ENCODE data around the gene SMARCC2.
"Not testable (repeated sequence)": the region's sequence is repeated elsewhere in the genome, so short reads cannot be mapped to it uniquely, and the experiment has no call there.

Gene SMARCC2

DNA sequence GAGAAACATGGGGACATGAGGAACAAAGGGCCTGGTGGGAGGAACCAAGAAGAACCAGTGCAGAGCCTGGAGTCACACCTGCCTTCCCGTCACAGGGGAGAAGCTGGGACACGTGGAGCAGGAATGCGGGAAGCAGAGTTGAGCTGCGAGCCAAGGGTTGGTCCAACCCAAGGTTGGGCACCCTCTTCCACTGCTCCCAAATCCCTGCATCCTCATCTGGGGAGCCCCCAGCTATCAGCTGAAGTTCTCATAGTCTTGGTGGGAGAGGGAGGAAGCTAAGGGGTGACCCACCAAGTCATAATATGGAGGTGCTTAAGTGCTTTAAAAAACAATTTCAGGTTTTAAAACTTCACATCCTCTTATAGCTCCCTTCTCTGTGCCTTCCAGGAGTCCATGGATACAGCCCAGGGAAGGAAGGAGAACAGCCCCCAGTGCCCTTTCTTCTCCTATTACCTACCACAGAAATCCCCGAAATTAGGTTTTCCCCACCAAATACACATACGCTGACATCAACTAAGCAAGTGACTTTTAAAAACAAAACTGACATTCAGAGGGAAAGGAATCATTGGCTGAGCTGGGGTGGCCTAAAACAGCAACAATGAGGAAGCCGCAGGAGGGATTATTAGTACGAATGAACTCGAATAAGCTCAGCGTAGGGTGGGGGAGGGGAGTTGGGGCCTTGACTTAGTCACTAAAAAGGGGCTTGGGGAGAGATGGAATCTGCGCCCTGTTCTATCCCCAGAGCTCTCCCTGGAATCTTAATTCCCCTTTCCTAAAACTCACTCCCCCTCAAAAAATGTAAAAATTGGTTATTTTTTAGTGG lies 26.6 kb downstream of the SMARCC2 start:
- DNase-seq: no peak

DNA sequence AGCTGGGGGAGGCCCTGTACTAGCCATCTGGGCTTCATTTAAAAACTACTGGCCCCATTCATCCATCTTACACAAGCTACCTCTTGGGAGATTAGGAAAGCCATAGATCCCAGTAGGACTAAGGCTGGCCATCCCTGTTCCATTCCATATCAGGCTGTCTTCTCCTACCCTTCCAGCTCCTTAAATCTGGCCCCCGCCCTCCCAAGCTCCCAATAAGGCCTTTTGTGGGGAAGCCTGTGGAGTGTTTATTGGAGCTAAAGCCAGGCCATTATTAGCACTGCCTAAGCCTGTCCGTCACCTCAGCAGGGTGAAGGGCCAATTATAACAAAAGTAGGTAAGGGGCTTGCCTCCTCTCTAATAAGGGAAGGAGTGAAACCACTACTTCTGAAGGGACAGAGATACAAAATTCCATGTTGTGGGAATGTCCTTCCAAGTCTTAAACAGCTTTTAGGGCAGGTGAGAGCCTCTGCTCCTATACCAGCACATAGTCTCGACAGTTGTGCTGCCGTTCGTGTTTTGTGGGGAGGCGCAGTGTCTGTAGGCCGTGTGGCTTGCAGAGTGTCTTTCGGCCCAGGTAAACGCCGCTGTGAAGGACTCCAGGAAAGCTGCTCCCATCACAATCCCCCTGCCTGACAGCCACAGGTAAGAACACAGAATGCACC lies 27.5 kb downstream of the SMARCC2 start:
- no peak for DNase-seq

DNA sequence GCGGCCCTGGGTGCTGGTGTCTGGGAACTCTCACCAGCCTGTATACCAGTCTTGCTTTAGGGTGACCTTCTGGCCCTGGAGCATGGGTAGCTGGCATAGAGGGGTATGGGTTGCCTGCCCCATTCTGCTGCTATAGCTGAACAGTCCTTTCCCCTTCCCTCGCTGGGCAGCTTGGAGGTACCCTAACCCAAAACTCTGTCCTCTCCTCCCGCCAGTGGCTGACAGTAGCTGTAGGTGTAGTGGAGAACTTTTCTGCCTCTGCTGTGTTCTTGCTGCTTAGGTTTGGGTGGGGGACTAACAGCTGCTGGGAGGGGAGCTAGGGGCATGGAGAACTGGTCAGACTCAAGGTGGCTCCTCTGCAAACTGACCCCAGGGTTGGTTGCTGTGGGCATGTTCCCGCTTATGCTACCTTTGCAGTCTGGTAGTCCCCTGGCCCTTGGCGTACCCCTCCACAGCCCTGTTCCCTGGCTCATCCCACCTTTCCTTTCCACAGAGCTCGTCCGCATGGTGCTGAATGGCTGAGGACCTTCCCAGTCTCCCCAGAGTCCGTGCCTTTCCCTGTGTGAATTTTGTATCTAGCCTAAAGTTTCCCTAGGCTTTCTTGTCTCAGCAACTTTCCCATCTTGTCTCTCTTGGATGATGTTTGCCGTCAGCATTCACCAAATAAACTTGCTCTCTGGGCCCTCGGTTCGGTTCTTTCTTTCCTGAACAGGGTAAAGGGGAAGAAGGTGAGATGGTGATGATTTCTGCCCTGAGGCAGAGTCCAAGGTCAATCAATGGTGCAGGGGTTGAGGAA lies 28.2 kb downstream of the SMARCC2 start:
- no peak for DNase-seq

DNA sequence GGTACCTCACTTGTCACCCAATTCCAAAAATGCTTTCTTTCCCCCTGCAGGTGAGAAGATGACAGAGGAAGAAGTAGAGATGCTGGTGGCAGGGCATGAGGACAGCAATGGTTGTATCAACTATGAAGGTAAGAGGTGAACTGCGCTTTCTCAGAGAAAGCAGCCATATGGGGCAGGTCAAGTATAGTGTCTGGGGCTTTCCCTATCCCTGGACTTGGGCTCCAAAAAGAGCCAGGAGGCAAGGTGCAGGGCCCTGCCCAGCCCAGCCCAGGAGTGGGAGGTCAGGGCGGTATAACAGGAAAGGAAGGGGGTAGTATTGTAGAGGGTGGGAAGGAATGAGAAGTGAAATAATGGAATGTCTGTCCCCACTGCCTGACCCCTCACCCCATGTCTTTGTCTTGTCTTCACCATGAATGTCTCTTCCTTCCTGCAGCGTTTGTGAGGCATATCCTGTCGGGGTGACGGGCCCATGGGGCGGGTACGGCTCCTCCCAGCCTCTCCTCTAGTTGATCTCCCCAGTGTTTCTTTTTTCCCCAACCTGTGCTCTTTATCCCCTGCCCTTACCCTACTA lies 29.0 kb downstream of the SMARCC2 start:
- no peak for DNase-seq

DNA sequence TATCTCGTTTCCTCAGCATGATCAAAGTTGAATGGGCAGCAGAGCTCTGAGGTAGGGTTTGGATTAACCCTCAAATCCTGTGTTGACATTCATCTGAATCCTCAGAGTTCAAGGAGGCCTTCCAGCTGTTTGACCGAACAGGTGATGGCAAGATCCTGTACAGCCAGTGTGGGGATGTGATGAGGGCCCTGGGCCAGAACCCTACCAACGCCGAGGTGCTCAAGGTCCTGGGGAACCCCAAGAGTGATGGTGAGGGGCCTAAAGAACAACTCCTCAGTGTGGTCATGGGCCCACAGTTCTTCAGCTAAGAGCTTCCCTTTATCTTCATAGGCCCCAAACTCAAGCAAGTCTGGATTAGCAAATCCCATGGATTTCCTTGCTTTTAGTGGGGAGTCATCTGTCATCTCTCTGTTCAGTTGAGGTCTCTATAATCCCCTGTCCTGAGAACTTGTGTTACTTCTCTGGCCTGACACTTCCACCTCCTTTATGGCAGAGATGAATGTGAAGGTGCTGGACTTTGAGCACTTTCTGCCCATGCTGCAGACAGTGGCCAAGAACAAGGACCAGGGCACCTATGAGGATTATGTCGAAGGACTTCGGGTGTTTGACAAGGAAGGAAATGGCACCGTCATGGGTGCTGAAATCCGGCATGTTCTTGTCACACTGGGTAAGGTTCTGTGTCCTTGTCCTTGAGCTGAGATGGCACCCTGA lies 29.6 kb downstream of the SMARCC2 start:
- DNase-seq: no peak

DNA sequence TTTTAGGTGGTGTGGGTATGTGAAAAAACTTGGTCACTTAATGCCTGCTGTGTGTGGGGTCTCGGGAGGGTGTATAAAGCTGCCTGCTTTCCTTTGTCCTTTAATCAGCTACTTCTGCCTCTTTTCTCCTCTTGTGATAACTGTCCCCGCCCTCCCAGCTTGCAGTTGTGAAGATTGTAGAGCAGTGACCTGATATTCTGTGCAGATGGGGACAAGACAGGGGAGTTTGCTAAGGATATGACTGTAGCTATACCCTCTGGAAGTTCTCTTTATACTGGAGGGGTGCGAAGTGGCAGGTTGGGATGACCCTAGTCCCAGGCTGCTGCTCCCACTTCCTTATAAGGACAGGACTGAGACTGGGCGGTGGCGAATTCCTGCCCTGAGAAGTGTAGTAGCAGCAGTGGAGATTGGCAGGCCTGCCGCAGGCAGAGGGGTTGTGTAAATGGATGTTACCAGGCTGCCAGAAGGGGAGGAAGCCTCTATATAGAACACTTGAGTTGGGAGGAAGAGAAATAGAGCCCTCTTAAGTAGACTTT lies 30.3 kb downstream of the SMARCC2 start:
- no peak for DNase-seq

DNA sequence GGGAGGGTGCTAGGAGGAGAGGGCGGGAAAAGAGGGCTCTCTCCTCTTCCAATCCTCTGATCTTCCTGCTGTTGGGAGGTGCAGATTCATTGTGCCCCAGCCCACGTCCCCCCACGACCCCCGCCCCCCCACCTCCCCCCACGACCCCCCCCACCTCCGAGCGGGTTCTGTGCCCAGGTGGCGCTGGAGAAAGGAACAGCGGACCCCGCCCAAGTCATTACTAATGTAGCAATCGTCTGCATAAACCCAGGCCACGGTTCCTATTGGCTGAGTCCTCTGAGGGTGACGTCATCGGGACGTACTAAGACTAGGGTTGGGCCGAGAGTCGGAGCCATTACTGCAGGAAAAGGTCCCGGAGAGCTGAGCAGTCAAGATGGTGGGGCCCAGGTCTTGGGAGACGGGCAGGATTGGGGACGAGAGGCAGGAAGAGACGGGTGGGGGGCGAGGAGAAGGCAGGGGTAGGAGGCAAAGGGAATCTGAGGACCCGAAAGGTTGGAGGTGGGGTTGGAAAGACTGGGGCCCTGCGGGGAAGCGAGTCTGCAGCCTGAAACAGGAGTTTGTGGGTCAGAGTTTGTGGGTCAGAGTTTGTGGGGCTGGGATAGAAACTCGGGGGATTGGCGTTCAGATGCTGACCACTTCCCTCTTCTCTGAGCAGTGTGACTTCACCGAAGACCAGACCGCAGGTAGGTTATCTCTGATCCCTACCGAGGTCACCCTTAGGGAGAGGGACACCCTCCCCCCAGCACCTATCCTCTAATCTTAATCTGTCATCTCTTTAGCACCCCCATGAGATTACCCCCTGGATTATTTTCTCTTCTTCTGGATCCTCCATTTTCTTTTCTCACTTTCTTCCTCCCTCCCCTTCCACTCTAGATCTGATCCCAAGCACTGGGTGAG lies 31.0 kb downstream of the SMARCC2 start, which contains the start of gene MYL6:
Gene MYL6, plus strand, starts transcription at position 331 of the 897 bp plus-strand sequence. Its CDS starts 43 bp downstream, at position 374.
- peak; percentile 94 for DNase-seq

DNA sequence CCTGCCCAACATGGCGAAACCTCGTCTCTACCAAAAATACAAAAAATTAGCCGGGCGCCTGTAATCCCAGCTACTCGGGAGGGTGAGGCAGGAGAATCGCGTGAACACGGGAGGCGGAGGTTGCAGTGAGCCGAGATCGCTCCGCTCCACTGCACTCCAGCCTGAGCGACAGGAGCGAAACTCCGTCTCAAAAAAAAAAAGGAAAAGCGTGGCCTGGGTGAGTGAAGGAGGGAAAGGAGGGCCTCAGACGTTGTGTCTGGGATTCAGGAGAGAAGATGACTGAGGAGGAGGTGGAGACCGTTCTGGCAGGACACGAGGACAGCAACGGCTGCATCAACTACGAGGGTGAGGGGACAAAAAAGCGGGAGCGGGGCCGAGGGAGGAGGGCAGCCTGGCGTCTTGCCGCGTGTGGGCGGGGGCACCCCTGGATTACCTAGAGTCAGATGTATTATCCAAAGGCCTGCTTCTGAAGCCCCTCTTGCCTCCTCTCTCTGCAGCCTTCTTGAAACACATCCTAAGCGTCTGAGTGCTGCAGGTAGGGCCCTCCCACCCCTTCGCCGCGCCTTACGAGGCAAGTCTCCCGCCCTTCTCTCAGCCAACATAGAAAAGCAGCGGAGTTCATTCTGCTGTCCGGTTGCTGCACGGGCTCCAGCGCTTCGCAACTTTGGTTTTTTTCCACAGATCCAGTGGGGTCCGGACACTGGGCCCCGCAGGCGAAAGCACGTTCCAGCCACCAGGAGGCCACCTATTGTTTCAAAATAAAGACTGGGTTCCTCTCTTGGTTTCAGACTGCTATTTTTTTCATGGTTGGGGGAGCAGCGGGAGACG lies 31.9 kb downstream of the SMARCC2 start:
- peak; percentile 74 for DNase-seq

DNA sequence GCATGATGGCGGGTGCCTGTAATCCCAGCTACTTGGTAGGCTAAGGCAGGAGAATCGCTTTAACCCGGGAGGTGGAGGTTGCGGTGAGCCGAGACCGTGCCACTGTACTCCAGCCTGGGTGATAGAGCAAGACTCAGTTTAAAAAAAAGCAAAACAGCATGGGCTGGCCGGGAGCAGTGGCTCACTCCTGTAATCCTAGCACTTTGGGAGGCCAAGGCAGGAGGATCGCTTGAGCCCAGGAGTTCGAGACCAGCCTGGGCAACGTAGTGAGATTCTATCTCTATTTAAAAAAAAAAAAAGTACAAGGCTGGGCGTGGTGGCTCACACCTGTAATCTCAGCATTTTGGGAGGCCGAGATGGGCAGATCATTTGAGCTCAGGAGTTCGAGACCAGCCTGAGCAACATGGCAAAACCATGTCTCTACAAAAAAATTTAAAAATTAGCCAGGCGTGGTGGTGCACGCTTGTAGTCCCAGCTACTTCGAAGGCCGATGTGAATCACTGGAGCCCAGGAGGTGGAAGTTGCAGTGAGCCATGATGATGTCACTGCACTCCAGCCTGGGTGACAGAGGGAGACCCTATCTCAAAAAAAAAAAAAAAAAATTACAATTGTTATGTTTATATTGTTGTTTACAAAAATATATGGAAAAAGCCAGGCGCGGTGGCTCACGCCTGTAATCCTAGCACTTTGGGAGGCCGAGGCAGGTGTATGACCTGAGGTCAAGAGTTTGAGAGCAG lies 32.7 kb downstream of the SMARCC2 start:
- DNase-seq: not testable (repeated sequence)

DNA sequence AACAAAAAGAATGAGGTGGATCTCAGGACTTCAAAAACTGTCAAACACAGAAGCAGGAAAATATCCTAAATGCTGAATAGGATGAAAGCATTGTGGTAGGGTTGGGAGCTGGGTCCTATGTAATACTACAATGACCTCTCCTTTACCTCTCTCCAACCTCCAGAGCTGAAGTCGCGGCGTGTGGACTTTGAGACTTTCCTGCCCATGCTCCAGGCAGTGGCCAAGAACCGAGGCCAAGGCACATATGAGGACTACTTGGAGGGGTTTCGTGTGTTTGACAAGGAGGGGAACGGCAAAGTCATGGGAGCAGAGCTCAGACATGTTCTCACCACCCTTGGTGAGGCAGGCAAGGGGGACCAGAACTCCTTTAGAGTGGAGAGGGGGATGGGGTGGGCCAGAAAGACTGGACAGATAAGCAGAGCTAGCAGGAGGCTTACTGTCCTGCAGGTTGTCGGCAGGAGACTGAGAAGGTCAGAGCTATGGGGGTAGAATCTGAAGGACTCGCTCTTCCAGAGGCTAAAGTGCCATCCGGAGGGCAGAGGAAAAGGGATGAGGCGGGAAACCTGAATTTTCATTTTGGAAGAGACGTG lies 33.9 kb downstream of the SMARCC2 start:
- no peak for DNase-seq

DNA sequence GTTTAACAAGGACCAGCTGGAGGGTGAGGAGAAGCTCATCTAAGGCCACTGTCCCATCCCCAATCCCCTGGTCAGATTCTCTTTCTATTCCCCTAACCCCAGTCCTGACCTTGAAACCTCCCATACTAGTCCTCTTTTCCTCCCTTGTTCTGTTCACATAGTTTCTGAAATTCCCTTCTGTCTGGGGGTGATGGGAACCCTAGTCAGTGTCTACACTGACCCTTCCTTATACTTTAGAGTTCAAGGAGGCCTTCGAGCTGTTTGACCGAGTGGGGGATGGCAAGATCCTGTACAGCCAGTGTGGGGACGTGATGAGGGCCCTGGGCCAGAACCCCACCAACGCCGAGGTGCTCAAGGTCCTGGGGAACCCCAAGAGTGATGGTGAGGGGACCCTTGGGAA lies 34.5 kb downstream of the SMARCC2 start:
- no peak for DNase-seq

DNA sequence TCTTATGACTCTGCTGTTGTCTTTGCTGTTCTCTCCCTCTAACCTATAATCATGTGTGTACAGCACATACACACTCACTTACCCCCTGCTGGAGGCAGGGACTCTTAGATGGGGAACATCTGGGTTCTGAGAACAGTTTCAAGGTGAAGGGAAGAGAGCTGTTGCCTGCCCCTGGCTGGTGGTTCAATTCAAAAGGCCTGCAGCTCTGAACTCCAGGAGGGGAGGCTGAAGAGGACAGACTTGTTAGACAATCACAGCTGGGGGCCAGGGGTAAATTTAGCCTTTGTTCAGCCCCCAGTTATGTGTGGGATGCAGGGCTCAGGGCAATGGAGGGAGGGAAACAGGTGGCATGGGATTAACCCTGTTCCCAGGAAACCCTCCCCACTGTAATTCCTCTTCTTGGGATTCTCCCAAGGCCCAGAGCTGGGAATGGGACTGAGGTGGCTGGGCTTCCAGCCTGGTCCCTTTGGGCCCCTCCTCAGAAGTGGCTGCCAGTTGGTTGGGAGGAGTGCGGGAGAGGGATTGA lies 35.0 kb downstream of the SMARCC2 start:
- DNase-seq: no peak

DNA sequence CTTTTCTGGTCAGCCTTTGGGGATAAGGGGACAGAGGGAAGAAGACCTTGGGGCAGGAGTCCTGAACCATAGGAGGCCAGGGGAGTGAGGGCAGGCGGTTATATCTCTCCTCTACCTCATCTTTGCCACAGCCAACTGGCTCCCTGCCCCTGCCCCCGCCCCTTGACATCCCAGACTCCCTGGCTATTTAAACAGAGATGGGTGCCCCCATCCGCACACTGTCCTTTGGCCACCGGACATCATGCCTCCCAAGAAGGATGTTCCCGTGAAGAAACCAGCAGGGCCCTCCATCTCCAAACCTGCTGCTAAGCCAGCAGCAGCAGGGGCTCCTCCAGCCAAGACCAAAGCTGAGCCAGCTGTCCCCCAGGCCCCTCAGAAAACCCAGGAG lies 35.6 kb downstream of the SMARCC2 start:
- DNase-seq: no peak

DNA sequence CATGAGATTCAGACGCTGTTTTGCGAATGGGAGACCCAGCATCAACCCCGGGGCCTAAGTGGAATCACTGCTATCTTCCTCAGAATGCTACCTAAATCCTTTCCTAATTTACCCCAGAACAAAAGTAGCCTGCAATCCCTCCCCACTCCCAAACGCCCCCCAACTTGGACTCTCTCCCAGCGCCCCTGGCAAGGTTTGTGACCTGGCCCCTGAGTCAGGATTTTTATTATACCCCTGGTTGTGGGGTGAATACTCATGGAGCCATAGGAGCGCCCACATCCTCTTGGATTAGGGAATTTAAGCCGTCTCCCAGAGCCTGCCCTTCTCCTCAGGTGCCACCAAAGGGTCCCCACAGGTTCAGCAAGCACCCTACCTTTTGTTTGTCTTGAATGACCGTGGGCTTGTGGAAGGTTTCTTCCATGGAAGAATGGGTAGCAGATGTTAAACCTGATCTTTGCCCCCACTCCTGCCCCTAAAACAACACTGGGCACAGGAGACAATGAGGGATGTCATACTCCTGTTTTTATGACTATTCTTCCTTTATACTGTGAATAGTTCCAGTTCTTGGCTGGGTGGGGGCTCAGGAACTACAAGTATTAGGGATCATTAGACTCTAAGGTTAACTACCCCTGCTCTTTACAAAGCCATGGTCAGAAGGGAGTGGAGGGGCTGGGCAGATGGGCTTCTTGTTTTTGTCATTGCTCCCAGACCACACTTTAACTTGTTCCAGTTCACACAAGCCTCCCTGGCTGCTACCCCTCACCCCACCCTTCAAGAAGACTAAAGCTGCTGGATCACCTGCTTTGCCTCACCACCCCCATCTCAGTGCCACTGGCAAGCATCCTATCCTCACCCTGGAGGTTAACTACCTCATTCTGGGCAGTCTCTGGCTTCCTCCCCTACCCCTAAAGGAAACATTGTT lies 36.3 kb downstream of the SMARCC2 start:
- DNase-seq: no peak

DNA sequence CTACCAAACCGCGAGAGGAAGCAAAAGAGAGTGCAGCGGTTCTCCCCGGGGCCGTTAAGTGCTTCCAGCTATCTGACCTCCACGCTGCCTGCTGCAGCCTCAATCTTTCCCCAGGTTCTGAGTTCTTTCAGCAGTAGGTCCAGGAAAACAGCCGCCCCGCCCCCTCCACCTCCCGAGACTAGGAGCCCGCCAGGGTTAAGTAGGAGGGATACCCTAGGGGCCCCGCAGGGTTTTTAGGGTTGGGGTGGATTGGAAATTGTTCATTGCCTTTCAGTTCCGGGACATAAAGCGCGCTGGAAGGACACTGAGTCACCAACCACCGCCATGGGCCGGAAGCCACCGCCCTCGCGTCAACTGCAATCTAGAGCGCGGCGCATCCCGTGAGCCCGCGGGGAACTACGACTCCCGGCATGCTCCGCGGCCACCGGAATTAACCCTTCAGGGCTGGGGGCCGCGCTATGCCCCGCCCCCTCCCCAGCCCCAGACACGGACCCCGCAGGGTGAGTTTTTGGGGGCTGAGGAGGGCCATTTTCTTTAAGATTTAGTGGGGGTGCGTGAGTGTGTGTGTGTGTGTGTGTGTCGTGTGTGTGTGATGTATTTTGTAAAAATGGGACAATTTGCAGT lies 37.0 kb downstream of the SMARCC2 start, which contains the start of gene MYL6B:
Gene MYL6B, plus strand, starts transcription at position 456 of the 624 bp plus-strand sequence. CDS start 1,332 bp downstream, outside the sequence.
- DNase-seq: peak; percentile 85

DNA sequence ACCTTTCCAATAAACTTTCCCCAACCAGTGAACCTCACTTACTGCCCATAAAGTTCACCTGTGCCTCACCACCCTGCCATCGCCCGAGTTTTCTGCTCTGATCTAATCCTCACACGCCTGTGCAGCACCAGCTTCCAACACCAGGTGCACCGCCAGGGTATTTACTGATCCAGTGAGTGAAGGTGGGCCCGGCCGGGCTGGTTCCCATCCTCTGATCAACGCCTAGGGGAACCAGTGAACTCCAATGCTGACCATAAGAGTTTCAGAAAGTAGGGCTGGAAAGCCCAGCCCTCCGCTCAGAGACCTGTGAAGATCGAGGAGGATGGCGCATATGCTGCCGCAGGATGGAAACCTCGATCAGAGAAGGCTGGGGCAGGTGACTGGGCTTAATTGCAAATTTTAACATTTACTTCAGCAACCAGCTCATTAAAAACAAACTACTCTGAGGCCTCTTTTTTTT lies 37.6 kb downstream of the SMARCC2 start:
- peak; percentile 40 for DNase-seq

DNA sequence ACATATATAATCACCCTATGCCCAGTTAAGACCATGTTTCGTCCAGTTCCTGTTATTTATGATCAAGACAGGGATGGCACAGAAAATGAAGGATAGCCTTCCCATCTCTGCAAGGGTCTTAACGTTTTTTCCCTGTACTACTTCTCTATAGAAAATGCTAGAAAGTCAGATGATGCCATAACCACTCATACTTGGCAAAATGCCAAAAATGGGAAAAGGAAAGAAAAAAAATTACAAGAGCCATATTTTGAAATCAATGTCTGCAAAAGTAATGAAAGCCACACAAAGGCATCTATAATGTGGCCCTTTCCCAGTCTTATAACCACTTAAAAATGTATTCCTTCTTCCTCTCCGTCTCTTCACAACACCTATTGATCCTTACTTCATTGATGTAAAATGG lies 38.7 kb downstream of the SMARCC2 start:
- DNase-seq: no peak

All from NCI-H526 treated with DMSO at 0.1 percent for 48 hours (cell line).